ENCODE results near the gene ZBTB25. TPM values are rescaled to one million over a fixed set of nuclear protein-coding genes. Genes with fewer than 3 reads are reported as not detected.
"Not testable (repeated sequence)": the region's sequence is repeated elsewhere in the genome, so short reads cannot be mapped to it uniquely, and the experiment has no call there.

Gene ZBTB25
- total RNA-seq, 1 donor = 11.1 TPM

GRCh38 chr14:64525354-64525753 lies 21.7 kb upstream of the ZBTB25 start:
- no peak for DNase-seq (ENCODE audit: low read depth)
- TF ChIP-seq, protein P1, sequence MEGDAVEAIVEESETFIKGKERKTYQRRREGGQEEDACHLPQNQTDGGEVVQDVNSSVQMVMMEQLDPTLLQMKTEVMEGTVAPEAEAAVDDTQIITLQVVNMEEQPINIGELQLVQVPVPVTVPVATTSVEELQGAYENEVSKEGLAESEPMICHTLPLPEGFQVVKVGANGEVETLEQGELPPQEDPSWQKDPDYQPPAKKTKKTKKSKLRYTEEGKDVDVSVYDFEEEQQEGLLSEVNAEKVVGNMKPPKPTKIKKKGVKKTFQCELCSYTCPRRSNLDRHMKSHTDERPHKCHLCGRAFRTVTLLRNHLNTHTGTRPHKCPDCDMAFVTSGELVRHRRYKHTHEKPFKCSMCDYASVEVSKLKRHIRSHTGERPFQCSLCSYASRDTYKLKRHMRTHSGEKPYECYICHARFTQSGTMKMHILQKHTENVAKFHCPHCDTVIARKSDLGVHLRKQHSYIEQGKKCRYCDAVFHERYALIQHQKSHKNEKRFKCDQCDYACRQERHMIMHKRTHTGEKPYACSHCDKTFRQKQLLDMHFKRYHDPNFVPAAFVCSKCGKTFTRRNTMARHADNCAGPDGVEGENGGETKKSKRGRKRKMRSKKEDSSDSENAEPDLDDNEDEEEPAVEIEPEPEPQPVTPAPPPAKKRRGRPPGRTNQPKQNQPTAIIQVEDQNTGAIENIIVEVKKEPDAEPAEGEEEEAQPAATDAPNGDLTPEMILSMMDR (IDR thresholded peaks at IDR 0.05; ENCODE audit: insufficient read depth, low read length) = no peak

DNA sequence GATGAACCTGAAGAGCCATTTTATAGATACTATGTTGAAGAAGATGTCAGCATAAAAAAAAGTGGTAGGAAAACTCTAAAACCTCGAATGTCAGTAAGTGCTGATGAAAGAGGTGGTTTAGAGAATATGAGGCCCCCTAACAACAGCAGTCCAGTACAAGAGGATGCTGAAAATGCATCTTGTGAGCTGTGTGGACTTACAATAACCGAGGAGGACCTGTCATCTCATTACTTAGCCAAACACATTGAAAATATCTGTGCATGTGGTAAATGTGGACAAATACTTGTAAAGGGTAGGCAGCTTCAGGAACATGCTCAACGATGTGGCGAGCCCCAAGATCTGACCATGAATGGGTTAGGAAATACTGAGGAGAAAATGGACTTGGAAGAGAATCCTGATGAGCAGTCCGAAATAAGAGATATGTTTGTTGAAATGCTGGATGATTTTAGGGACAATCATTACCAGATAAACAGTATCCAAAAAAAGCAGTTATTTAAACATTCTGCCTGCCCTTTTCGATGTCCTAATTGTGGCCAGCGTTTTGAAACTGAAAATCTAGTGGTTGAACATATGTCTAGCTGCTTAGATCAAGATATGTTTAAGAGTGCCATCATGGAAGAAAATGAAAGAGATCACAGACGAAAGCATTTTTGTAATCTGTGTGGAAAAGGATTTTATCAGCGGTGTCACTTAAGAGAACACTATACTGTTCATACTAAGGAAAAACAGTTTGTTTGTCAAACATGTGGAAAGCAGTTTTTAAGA lies 19.1 kb upstream of the ZBTB25 start:
- TF ChIP-seq, protein P1 (IDR thresholded peaks at IDR 0.05; ENCODE audit: insufficient read depth, low read length) = no peak
- DNase-seq (ENCODE audit: low read depth) = no peak
- H3K4me3 ChIP-seq (ENCODE audit: low read depth, low read length) = no peak overlapping the region

More at GRCh38 chr14:64525354-64525753, 21.7 kb upstream of the ZBTB25 start:
- no peak overlapping the region for H3K4me3 ChIP-seq (ENCODE audit: low read depth, low read length)

- DNase-seq (ENCODE audit: low read depth) = no peak
- H3K4me3 ChIP-seq (ENCODE audit: low read depth, low read length) = no peak overlapping the region
- TF ChIP-seq, protein P1 (IDR thresholded peaks at IDR 0.05; ENCODE audit: insufficient read depth, low read length) = no peak
Observed at GRCh38 chr14:64520699-64521098, 17.1 kb upstream of the ZBTB25 start.

- H3K4me3 ChIP-seq (ENCODE audit: low read depth, low read length) = no peak overlapping the region
- no peak for DNase-seq (ENCODE audit: low read depth)
- TF ChIP-seq, protein P1 (IDR thresholded peaks at IDR 0.05; ENCODE audit: insufficient read depth, low read length) = no peak
Observed at GRCh38 chr14:64518229-64518628, 14.6 kb upstream of the ZBTB25 start.

- H3K4me3 ChIP-seq (ENCODE audit: low read depth, low read length); DNase-seq (ENCODE audit: low read depth): not testable (repeated sequence)
Observed at GRCh38 chr14:64517667-64518066, 14.0 kb upstream of the ZBTB25 start.

DNA sequence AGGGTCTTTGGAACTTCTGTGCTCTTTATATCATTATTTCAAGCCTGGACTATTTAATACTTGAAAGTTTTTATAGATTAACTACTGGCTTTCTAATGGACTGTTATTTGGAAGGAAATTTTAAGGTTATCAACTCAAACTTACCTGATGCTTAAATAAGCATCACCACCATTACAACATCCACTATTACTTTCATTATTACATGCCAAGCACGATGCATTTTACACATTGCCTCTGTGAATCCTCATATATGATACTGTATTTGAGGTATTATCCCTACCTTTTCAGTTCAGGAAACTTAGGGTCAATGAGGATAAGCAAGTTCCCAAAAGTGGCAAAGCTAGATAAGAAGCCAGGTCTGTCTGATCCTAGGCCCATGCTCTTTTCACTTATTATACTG lies 13.3 kb upstream of the ZBTB25 start:
- DNase-seq (ENCODE audit: low read depth) = no peak
- TF ChIP-seq, protein P1 (IDR thresholded peaks at IDR 0.05; ENCODE audit: insufficient read depth, low read length) = no peak
- H3K4me3 ChIP-seq (ENCODE audit: low read depth, low read length) = no peak overlapping the region

DNA sequence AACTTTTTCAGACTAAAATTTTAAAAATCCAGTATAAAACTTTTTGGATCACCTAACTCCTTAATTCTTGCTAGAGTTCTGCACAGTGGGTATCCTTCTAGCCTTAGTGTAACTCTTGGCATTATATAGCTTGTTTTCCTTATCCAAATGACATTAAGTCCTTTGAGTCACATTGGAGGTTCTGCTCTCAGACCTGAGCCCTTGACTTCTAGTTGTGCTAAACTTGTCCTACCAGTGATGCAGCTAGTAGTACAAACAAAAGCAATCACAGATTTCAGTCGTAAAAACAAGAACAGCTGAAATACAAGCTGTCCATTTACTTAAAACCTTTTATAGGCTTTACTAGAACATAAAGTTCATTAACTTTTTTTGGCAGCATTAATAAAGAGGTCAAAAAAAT lies 11.4 kb upstream of the ZBTB25 start:
- no peak for DNase-seq (ENCODE audit: low read depth)
- H3K4me3 ChIP-seq (ENCODE audit: low read depth, low read length) = no peak overlapping the region
- TF ChIP-seq, protein P1 (IDR thresholded peaks at IDR 0.05; ENCODE audit: insufficient read depth, low read length) = no peak

Data from fibroblast of the aortic adventitia (primary cell).